AG09319 (cell line): ENCODE measurements around the gene OTUD5.
"Not testable (repeated sequence)": the region's sequence is repeated elsewhere in the genome, so short reads cannot be mapped to it uniquely, and the experiment has no call there.

Source experiments
- DNase-seq: peaks from one replicate; pipeline ENCODE4 v3.0.0-alpha.2; 2010; ENCODE audit warnings: low read depth; ENCODE audit errors: extremely low read depth
- TF ChIP-seq, protein P1 (sequence below): IDR thresholded peaks from 2 replicates; pipeline ENCODE4 v1.5.1; 2011; ENCODE audit warnings: low read depth, mild to moderate bottlenecking, inconsistent platforms, low read length, moderate library complexity

Gene OTUD5

DNA sequence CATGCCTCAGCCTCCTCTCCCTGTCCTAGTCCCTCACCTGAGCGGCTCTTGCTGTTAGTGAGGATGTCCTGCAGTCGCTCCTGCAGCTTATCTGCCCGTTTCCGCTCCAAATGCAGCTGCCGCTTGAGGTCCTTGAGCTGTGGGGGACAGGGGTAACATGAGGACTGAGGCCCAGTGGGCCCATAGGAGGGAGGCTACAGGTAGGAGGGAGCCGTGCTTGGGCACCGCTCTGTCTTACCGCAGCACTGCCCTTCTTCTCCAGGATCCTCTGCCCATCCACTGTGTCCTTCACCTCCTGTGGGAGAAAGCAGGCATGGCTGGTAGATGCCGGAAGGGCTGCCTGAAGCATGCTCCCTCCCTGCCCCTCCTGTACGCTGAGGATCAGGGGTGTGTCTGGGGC, 23.8 kb upstream of the OTUD5 start:
- no peak for DNase-seq
- TF ChIP-seq, protein P1, sequence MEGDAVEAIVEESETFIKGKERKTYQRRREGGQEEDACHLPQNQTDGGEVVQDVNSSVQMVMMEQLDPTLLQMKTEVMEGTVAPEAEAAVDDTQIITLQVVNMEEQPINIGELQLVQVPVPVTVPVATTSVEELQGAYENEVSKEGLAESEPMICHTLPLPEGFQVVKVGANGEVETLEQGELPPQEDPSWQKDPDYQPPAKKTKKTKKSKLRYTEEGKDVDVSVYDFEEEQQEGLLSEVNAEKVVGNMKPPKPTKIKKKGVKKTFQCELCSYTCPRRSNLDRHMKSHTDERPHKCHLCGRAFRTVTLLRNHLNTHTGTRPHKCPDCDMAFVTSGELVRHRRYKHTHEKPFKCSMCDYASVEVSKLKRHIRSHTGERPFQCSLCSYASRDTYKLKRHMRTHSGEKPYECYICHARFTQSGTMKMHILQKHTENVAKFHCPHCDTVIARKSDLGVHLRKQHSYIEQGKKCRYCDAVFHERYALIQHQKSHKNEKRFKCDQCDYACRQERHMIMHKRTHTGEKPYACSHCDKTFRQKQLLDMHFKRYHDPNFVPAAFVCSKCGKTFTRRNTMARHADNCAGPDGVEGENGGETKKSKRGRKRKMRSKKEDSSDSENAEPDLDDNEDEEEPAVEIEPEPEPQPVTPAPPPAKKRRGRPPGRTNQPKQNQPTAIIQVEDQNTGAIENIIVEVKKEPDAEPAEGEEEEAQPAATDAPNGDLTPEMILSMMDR, result no peak

DNA sequence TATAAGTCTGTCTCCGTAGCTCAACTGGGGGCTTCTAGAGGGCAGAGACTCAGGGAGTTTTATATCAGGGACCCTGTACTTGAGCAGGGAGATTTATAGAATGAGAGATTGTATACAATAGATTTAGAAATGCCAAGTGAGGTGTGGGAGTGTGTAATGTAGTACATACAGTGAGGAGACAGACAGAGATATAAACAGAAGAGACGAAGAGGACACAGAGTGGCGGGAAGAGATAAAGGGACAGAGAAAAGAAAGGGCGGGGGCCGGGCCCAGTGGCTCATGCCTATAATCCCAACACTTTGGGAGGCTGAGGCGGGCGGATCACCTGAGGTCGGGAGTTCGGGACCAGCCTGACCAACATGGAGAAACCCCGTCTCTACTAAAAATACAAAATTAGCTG, 22.9 kb upstream of the OTUD5 start:
- not testable (repeated sequence) for DNase-seq

DNA sequence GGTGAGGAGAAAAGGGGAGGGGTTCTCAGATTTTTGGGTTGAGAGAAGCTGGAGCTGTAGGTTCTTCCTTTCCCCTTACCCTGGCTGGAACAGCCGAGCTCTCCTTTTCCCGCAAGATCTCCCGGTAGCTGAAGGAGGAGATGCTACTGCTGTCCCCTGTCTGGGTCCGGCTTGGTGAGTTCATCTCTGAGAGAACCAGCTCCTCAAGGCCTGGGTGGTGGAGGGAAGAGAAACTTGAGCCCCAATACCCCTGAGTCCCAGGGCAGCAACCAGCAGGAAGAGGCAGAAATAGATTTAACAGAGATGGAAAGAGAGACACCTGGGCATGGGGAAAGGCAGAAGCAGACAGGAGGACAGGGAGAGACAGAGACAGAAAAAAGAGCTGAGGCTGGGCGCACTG, 20.8 kb upstream of the OTUD5 start:
- TF ChIP-seq, protein P1, result no peak
- no peak for DNase-seq

DNA sequence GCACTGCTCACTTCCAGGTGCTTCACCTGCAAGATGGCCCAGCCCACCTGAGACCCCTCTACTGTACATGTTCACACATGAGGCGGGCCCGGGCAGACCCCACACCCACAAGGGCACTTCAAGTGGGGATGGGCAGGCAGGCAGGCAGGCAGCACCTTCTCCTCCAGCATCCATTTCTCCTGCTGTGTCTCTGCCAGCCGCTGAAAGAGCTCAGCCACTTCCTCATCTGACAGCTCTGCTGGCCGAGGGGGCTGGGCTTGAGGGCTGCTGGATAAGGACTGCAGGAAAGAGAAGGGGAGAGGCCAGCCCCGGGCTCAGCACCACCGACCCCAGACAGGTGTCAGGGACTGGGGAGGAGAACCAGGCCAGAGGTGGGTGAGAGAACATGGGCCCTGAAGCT, 18.7 kb upstream of the OTUD5 start:
- DNase-seq, result no peak

DNA sequence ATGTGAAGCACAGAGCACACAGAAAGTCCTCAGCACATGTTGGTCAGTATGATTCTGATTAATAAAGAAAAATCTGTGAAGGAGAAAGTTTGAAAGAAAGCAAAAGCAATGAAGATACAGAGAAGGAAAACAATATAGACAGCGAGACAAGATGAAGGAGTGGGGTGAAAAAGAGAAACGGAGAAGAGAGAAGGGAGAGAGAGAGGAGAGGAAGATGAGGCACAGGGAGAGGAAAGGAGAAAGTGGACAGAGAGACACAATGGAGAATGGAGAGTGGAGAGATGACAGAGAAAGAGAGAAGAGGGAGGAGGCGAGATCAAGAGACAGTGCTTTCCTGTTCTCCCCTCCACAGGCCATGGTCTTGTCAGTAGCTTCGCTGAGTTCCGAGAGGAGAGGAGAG, 18.1 kb upstream of the OTUD5 start:
- TF ChIP-seq, protein P1, result no peak

More for the DNA sequence above, 18.7 kb upstream of the OTUD5 start:
- TF ChIP-seq, protein P1, result no peak

DNA sequence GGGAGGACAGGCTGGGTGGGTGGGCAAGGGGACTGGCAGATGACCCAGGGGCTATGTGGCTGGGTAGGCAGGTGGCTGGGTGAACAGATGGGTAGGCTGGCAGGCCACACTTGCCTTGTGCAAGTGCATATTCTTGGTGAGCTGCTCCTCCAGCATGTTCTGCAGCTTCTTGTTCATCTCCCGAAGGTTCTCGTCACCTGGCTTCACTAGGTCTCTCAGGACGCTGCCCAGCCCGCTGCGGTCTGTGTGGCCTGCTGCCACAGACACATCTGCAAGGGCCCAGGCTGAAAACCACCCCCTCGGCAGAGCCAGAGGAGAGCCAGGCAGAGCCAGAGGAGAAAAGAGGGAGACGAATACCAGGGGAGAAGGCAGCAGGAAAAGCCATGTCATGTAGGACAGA, 17.6 kb upstream of the OTUD5 start:
- TF ChIP-seq, protein P1, result no peak
- no peak for DNase-seq

More for the DNA sequence above, 18.1 kb upstream of the OTUD5 start:
- no peak for DNase-seq

DNA sequence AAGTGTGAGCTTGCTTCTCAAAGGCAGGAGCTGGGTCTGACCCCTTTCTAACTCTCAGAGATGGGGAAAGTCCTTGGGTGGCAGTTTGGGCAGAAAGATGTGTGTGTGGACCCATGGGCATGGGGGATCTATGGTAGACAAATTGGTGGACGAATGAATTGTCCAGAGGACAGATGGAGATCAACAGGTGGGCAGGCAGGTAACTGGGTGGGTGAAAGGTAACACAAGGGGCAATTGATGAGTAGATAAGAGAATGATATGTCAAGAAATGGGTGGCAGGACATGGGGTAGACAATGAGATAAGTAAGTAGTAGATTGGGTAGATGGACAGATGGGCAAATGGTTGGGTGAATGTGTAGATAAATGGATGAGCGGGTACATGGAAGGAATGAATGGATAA, 17.2 kb upstream of the OTUD5 start:
- DNase-seq, result no peak
- TF ChIP-seq, protein P1, result no peak

DNA sequence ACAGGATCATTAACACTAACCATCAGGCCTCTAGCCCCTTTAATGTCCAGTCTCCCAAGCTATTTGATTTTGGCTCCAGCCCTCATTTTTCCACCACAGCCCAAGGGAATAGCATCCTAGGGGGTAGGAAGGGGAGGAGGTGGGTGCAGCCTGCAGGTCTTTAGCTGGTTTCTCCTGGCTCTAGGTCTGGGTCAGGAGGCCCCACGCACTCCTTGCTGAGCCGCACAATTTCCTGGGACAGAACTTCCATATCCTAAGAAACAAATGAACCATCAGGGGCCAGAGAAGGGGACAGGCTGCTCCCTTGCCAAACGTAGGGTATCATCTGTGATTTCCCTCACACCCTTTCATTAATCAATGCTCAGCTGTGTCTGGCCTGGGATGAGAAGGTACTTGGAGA, 16.6 kb upstream of the OTUD5 start:
- TF ChIP-seq, protein P1, result no peak
- no peak for DNase-seq
